ENCODE measurements around the gene OR2B2.
"Not testable (repeated sequence)": the region's sequence is repeated elsewhere in the genome, so short reads cannot be mapped to it uniquely, and the experiment has no call there.

The OR2B2 gene

GRCh38 chr6:27931209-27931608 is 19.0 kb upstream of the OR2B2 start:
- no peak for DNase-seq (ENCODE audit: low read depth)
- no peak overlapping the region for H3K4me3 ChIP-seq (ENCODE audit: low read depth, low read length)
- no peak for TF ChIP-seq CTCF (IDR thresholded peaks at IDR 0.05; ENCODE audit: low read depth, low read length, missing control alignments)
- in situ Hi-C loops (cut with HindIII; ENCODE audit: low sequenced_read_pairs) = no loop called here

- DNase-seq (ENCODE audit: low read depth); in situ Hi-C loops (cut with HindIII; ENCODE audit: low sequenced_read_pairs); H3K4me3 ChIP-seq (ENCODE audit: low read depth, low read length): not testable (repeated sequence)
These were observed 17.7 kb upstream of the OR2B2 start for GRCh38 chr6:27929930-27930329.

GRCh38 chr6:27928041-27928440 is 15.8 kb upstream of the OR2B2 start:
- in situ Hi-C loops (cut with HindIII; ENCODE audit: low sequenced_read_pairs); H3K4me3 ChIP-seq (ENCODE audit: low read depth, low read length); DNase-seq (ENCODE audit: low read depth): not testable (repeated sequence)

GRCh38 chr6:27924179-27924578 is 12.0 kb upstream of the OR2B2 start:
- no peak overlapping the region for H3K4me3 ChIP-seq (ENCODE audit: low read depth, low read length)
- in situ Hi-C loops (cut with HindIII; ENCODE audit: low sequenced_read_pairs) = no loop called here
- no peak for DNase-seq (ENCODE audit: low read depth)
- no peak for TF ChIP-seq CTCF (IDR thresholded peaks at IDR 0.05; ENCODE audit: low read depth, low read length, missing control alignments)

- TF ChIP-seq CTCF (IDR thresholded peaks at IDR 0.05; ENCODE audit: low read depth, low read length, missing control alignments) = no peak
- no peak overlapping the region for H3K4me3 ChIP-seq (ENCODE audit: low read depth, low read length)
- DNase-seq (ENCODE audit: low read depth) = no peak
- in situ Hi-C loops (cut with HindIII; ENCODE audit: low sequenced_read_pairs) = no loop called here
These were observed 10.8 kb upstream of the OR2B2 start for GRCh38 chr6:27922949-27923348.

- no peak overlapping the region for H3K4me3 ChIP-seq (ENCODE audit: low read depth, low read length)
- in situ Hi-C loops (cut with HindIII; ENCODE audit: low sequenced_read_pairs) = no loop called here
- DNase-seq (ENCODE audit: low read depth) = no peak
- TF ChIP-seq CTCF (IDR thresholded peaks at IDR 0.05; ENCODE audit: low read depth, low read length, missing control alignments) = no peak
These were observed 4.2 kb downstream of the OR2B2 start for GRCh38 chr6:27908017-27908416.

GRCh38 chr6:27902335-27903314 is 9.6 kb downstream of the OR2B2 start:
- in situ Hi-C loops (cut with HindIII; ENCODE audit: low sequenced_read_pairs) = no loop called here
- no peak for TF ChIP-seq CTCF (IDR thresholded peaks at IDR 0.05; ENCODE audit: low read depth, low read length, missing control alignments)
- peak overlapping the region; percentile 69 for H3K4me3 ChIP-seq (ENCODE audit: low read depth, low read length)
- peak; percentile 73 for DNase-seq (ENCODE audit: low read depth)

Measured in astrocyte of the cerebellum (primary cell).